Memory B cell (primary cell): ENCODE measurements around the gene WDR27.
"Not testable (repeated sequence)": the region's sequence is repeated elsewhere in the genome, so short reads cannot be mapped to it uniquely, and the experiment has no call there.

Source experiments
- ATAC-seq: fragments of 150-1000 bp; cut with Tn5 transposase; 2 replicates; pipeline ENCODE4 v1.10.0; 2021; ENCODE audit warnings: low read depth, mild to moderate bottlenecking, moderate library complexity
- DNase-seq, 2 donors: peaks; one replicate each; pipeline ENCODE4 v3.0.0; 2022; ENCODE audit warnings: low spot score in 2 of 2
- H3K27ac Mint-ChIP-seq: one replicate; pipeline ENCODE4 v1.8.0; 2022; ENCODE audit warnings: mild to moderate bottlenecking, moderate library complexity, mixed read lengths
- H3K27me3 Mint-ChIP-seq: one replicate; pipeline ENCODE4 v1.8.0; 2022; ENCODE audit warnings: mixed read lengths
- H3K36me3 Mint-ChIP-seq: one replicate; pipeline ENCODE4 v1.8.0; 2022; ENCODE audit warnings: mild to moderate bottlenecking, mixed read lengths
- H3K4me1 Mint-ChIP-seq: one replicate; pipeline ENCODE4 v1.8.0; 2022; ENCODE audit warnings: mixed read lengths
- H3K4me3 Mint-ChIP-seq: one replicate; pipeline ENCODE4 v1.8.0; 2022; ENCODE audit warnings: mild to moderate bottlenecking, moderate library complexity, mixed read lengths
- H3K9me3 Mint-ChIP-seq: one replicate; pipeline ENCODE4 v1.8.0; 2022; ENCODE audit warnings: mixed read lengths

The WDR27 gene

DNA sequence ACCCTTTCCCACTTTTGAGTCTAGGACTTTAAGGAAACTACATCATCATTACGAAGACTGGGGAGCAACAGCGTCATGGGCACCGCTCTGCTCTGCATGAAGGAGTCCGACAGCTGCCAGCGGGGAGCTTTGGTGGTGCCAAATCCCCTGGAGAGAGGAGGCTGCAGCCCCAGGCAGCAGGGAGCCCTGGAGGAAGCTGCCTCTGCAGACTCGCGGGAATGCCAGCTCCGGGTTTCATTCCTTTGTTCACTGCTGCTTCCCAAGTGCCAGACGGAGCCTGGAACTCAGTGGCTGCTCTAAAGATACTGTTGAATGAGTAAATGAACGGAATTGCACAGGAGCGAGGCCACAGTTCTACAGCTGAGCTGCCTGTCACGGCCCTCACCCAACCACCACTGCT is 251.7 kb downstream of the WDR27 start:
- Mint-ChIP-seq H3K9me3 (no peaks in the 10 kb centered on the region), H3K36me3 (no peaks in the 10 kb centered on the region), H3K4me1 (no peaks in the 10 kb centered on the region), H3K27me3 (no peaks in the 10 kb centered on the region), H3K4me3 (no peak overlapping the region), H3K27ac (no peak overlapping the region)
- DNase-seq (no peak), ATAC-seq (no peak)

DNA sequence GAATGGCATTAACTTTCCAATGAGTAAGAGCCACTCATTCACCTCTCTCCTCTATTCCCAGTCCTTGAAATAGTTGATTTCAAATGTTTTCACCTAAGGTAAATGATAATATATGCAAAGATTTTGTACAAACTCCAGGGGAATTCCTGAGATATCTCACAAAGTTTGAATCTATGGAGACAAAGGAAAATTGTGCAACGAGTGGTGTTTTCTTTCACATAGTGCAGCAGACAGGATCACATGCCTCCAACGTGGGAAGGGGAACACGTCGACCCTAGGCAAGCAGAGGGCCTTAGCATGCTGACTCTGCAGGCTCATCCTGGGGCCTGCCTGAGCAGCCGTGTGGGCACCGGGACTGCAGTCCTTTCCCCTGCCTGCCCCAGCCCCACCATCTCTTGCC is 252.6 kb downstream of the WDR27 start:
- H3K27me3 Mint-ChIP-seq = no peaks in the 10 kb centered on the region
- H3K36me3 Mint-ChIP-seq = no peaks in the 10 kb centered on the region
- ATAC-seq (no peak), DNase-seq (no peak)
- no peak overlapping the region for H3K4me3 Mint-ChIP-seq
- H3K9me3 Mint-ChIP-seq = no peaks in the 10 kb centered on the region
- no peak overlapping the region for H3K27ac Mint-ChIP-seq
- H3K4me1 Mint-ChIP-seq = no peaks in the 10 kb centered on the region

DNA sequence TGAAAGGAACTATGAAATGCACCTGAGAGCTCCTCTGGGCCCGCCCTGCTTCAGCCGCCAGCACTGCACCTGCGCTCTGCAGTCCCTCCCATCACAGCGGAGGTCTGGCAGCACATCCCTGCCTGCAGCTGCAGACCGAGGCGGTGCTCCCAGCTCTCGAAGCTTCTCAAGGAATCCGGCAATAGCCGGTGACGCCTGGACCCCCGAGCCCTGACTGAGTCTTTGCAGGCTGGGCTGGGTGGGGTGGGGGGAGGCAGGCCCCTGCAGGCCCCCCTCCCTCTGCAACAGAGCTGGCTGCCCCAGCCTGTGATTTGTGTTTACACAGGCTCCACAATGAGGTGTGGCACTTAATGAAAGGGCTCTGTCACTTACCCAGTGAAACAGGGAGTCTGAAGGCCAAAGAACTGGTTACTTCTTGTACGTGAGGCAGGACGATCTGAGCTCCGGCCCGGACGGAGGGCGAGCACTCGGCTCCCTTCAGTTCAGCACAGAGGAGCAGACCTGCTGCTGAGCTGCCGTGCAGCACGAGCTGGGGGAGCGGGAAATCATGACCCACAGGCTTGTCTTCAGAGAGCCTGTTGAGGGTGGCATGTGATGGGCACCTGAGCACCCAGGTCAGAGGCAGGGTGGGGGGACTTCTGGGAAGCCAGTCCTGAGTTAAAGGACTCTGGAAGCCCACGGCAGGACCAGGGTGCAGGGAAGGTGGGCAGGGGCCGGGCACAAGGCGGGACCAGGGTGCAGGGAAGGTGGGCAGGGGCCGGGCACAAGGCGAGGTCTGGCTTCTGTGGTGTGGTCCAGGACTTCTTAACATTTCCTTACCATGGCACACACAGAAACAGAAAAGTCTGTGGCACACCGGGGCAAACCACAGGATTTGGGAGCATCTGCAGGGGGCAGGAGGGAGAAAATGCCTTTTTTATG is 255.9 kb downstream of the WDR27 start:
- Mint-ChIP-seq H3K27me3 (peaks cover 1% of the 10 kb centered on the region), H3K9me3 (no peaks in the 10 kb centered on the region), H3K27ac (no peak overlapping the region), H3K4me1 (no peaks in the 10 kb centered on the region), H3K36me3 (no peaks in the 10 kb centered on the region), H3K4me3 (no peak overlapping the region)
- ATAC-seq = no peak
- no peak for DNase-seq

DNA sequence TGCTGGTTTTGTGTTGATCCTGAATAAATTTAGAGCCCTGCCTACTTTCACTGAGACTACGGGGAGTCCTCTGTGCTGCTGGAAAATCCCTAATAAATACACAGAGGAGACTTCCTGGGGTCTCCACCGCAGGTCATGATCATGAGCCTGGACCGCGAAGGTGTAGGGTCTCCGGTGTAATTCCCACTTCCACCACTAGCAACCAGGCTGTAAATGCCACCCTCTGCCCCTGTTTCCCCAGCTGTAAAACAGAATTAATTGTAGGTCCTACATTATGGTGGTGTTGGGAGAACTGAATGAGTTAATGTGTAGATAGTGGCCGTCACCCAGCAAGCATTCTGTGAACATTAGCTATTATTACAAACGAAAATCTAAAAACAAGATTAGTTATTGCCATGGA is 256.6 kb downstream of the WDR27 start:
- Mint-ChIP-seq H3K4me3 (no peak overlapping the region), H3K9me3 (no peaks in the 10 kb centered on the region), H3K36me3 (no peaks in the 10 kb centered on the region), H3K4me1 (no peaks in the 10 kb centered on the region), H3K27me3 (peaks cover 1% of the 10 kb centered on the region), H3K27ac (no peak overlapping the region)
- no peak for DNase-seq
- no peak for ATAC-seq

DNA sequence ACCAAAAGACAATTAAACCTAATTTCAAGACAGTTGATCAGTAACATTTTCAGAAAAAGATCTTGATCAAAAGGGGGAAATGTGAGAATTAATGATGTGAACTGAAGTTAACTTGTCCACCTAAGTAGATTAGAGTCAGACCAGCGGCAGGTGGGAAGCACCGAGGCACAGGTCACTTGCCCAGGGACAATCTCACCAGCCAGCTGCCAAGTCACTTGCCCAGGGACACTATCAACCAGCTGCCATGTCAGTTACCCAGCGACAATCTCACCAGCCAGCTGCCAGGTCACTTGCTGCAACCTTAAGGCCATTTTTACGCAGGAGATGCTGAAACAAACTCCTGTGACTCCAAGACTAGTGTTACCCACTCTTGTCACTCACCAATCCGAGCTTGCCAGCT is 260.5 kb downstream of the WDR27 start:
- H3K4me3 Mint-ChIP-seq = no peak overlapping the region
- peaks cover 1% of the 10 kb centered on the region for H3K27me3 Mint-ChIP-seq
- H3K36me3 Mint-ChIP-seq = no peaks in the 10 kb centered on the region
- DNase-seq (no peak), ATAC-seq (no peak)
- no peaks in the 10 kb centered on the region for H3K9me3 Mint-ChIP-seq
- H3K4me1 Mint-ChIP-seq = no peaks in the 10 kb centered on the region
- H3K27ac Mint-ChIP-seq = no peak overlapping the region

DNA sequence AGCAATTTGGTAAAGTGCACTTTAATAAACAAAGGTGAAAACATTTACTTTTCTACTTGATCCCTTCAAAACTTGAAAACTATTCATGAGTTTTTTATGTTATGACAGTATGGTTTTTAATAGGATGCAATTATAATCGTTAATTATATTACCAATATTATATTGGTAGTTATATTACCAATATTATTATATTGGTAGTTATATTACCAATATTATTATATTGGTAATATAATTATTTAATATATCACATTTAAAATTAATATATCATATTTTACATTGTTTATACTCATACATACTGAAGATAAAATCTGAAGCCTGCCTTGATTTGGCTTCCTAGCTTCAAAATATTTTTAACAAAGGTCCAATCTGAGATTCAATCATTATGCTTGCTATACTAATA is 262.1 kb downstream of the WDR27 start:
- Mint-ChIP-seq H3K4me3 (no peak overlapping the region), H3K4me1 (no peaks in the 10 kb centered on the region), H3K27ac (no peak overlapping the region), H3K27me3 (peaks cover 1% of the 10 kb centered on the region), H3K36me3 (no peaks in the 10 kb centered on the region), H3K9me3 (peaks cover 2% of the 10 kb centered on the region)
- ATAC-seq (no peak), DNase-seq (no peak)

DNA sequence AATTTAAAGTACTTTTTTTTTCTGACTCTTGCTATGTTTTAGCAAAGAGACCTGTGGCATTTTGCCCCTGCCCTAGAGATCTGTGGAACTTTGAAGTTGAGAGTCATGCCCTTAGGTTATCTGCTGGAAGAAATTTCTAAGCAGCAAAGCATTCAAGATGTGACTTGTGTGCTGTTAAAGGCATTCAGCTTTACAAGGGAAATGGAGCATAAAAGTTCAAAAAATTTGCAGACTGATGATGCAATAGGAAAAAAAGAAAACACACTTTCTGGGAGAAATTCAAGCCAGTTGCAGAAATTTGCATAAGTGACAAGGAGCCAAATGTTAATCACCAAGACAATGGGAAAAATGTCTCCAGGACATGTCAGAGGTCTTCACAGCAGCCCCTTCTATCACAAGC is 267.3 kb downstream of the WDR27 start:
- peaks cover 18% of the 10 kb centered on the region for H3K9me3 Mint-ChIP-seq
- not testable (repeated sequence) for DNase-seq, H3K27me3 Mint-ChIP-seq, H3K4me1 Mint-ChIP-seq, ATAC-seq, H3K36me3 Mint-ChIP-seq, H3K4me3 Mint-ChIP-seq, H3K27ac Mint-ChIP-seq

DNA sequence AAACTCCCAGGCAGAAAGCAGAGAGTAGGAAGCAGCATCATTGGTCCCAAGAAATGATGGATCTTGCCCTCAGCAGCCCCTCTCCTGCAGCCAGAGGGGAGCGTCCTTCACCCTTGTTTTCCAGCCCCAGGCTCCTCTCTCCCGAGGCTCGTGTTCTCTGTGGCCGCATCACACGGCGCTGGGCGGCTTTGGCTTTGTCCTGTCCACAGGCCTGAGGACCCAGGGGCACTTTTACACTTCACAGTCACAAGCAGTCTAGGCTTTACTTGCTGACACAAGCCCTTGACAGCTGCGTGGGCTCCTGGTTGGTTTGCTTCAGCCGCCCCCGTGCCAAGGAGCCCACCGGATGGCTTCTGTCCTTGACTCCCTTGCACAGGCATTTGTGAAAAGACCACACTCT is 272.8 kb downstream of the WDR27 start:
- ATAC-seq = no peak
- peaks cover 2% of the 10 kb centered on the region for H3K27me3 Mint-ChIP-seq
- no peak overlapping the region for H3K27ac Mint-ChIP-seq
- peaks cover 2% of the 10 kb centered on the region for H3K36me3 Mint-ChIP-seq
- no peaks in the 10 kb centered on the region for H3K4me1 Mint-ChIP-seq
- H3K9me3 Mint-ChIP-seq = peaks cover 16% of the 10 kb centered on the region
- no peak for DNase-seq
- H3K4me3 Mint-ChIP-seq = no peak overlapping the region

DNA sequence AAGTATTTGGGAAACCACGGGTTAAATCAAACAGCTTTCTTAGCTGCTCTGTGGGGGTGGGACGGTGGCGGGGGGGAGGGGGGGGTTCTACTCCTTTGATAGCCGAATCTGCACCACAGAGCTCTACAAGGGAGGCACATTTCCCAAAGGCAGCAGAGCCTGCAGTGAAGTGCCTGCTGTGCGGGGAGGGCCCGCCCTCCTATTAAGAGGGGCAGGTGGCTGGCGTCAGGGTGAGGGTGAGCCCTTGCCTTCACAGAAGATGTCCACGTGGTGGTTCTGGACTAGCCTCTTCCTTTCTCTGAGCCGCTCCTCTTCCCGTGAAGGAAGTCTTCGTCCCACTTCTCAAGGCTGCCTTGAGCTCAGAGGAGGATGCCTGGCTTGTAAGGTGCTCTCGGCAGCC is 273.3 kb downstream of the WDR27 start:
- H3K36me3 Mint-ChIP-seq = peaks cover 2% of the 10 kb centered on the region
- no peak for ATAC-seq
- no peaks in the 10 kb centered on the region for H3K4me1 Mint-ChIP-seq
- H3K4me3 Mint-ChIP-seq = no peak overlapping the region
- H3K27me3 Mint-ChIP-seq = peaks cover 2% of the 10 kb centered on the region
- H3K27ac Mint-ChIP-seq = no peak overlapping the region
- peaks cover 16% of the 10 kb centered on the region for H3K9me3 Mint-ChIP-seq
- DNase-seq = no peak

DNA sequence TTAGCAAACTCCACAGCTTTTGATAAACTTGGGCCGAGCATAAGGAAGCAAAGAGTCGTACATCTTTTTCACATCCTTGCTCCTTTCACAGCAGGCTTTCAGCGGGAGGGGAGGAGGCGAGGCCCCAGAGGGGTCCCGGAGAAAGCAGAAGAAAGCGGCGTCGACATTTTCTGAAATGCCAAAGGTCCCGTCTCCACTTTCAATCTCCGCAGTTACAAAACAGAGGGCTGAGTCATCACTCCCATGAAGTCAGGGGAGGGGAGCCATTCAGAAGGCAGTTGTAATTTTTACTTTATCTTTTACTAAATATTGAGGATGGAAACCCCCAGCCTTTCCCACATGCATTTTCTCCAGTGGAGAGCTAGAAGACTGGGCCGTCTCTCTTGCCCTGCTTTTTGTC is 274.0 kb downstream of the WDR27 start:
- Mint-ChIP-seq H3K27me3 (peaks cover 2% of the 10 kb centered on the region), H3K36me3 (peaks cover 2% of the 10 kb centered on the region), H3K4me1 (no peaks in the 10 kb centered on the region), H3K4me3 (no peak overlapping the region), H3K27ac (no peak overlapping the region), H3K9me3 (peaks cover 16% of the 10 kb centered on the region)
- DNase-seq = no peak
- no peak for ATAC-seq

DNA sequence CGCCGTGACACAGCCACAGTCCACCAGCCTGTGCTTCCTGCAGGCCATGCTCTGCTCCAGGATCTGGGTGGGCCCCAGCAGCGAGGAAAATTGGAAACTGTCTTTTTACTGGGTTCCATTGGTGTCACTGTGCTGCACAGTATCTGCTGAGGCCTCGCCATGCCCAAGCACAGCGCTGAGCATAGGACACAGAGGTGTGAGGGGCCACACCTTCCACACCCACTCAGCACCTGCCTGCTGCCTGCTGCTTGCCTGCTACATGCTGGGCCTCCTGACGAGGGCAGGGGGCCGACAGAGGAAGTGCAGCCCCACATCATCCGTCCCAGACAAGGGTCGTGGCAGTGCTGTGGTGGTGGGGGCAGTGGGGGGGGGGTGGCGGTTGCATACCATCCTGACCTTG is 275.2 kb downstream of the WDR27 start:
- Mint-ChIP-seq H3K27ac (no peak overlapping the region), H3K4me1 (no peaks in the 10 kb centered on the region), H3K36me3 (no peaks in the 10 kb centered on the region), H3K4me3 (no peak overlapping the region), H3K9me3 (peaks cover 8% of the 10 kb centered on the region), H3K27me3 (peaks cover 5% of the 10 kb centered on the region)
- ATAC-seq (no peak), DNase-seq (no peak)

DNA sequence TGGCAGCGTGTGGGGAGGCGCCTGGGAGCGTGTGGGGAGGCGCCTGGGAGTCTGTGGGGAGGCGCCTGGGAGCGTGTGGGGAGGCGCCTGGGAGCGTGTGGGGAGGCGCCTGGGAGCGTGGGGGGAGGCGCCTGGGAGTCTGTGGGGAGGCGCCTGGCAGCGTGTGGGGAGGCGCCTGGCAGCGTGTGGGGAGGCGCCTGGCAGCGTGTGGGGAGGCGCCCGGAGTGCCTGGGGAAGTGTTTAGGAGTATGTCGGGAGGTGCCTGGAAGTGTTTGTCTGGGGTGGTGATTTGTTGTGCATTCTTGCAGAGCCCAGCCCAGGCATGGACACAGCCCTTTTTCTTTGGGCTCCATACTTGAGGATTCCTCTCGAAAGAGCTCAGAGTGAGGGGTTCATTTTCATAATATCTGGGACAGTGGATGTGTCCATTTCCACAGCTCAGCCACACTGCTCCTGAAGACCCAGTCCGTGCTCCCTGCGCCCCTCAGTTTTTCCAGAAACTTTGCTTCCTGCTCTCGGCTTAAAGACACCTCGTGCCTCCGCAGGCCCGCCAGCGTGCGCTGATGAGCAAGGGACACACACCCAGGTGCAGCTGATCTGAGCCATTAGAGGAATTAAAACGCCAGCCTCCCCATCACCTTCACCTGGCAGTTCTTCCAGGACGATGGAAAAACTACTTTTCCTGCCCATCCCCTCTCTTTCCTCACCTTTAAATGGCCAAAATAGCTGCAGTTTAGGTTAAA is 276.0 kb downstream of the WDR27 start:
- Mint-ChIP-seq H3K27ac (no peak overlapping the region), H3K27me3 (peaks cover 5% of the 10 kb centered on the region), H3K36me3 (no peaks in the 10 kb centered on the region), H3K4me1 (no peaks in the 10 kb centered on the region), H3K4me3 (no peak overlapping the region), H3K9me3 (peaks cover 5% of the 10 kb centered on the region)
- no peak for ATAC-seq
- no peak for DNase-seq

DNA sequence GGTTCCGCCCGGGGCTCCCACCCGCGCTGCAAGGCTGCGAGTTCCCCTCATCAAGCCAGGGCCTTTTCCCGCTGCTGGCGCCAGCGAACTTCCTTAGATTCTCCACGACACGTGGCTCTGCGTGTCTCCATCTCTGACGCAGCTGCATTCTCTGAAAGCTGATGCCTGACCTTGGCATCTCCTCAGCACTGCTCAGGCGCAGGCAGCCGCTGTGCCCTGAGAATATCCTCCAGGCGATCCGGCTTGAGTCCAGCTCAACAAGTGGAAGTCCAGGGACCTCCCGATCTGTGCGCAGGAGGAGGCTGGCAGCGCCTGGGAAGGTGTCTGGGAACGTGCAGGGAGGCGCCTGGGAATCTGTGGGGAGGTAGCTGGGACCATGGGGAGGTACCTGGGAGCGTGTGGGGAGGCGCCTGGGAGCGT is 277.0 kb downstream of the WDR27 start:
- Mint-ChIP-seq H3K4me3 (no peak overlapping the region), H3K36me3 (no peaks in the 10 kb centered on the region), H3K27ac (no peak overlapping the region), H3K27me3 (peaks cover 5% of the 10 kb centered on the region), H3K9me3 (no peaks in the 10 kb centered on the region), H3K4me1 (no peaks in the 10 kb centered on the region)
- DNase-seq (no peak), ATAC-seq (no peak)

DNA sequence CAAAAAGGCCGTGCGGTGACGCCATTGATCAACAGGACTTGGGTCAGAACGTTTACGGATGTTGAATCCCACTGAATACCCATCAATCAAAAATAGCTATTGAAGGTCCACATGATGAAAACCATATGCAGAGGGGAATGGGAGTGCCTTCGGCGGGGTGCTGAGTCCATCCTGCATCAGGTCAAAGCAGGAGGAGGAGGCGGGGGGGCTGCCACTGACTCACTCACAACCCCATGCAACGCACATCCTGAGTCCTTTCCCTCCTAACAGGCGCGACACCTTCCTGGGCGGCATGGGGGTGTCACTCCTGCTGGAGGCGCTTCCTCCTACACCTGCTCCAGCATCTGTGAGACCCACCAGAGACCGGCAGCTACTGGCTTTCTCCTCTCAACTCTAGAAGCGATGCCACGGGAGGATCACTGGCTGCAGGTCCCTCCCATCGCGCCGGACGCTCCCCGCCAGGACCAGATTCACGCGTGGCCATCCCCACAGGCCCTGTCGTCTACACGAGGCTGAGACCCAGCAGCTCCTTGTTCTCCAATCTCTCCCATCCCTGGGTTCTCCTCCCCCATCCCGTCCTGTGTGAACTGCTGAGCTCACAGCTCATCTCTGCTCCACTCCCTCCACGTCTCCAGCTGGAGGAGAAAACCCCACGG is 277.6 kb downstream of the WDR27 start:
- Mint-ChIP-seq H3K36me3 (no peaks in the 10 kb centered on the region), H3K4me1 (no peaks in the 10 kb centered on the region), H3K27me3 (peaks cover 5% of the 10 kb centered on the region), H3K27ac (no peak overlapping the region), H3K4me3 (no peak overlapping the region), H3K9me3 (no peaks in the 10 kb centered on the region)
- DNase-seq (no peak), ATAC-seq (no peak)
